HS-27A (cell line): ENCODE results near the gene HES1.
"Not testable (repeated sequence)": the region's sequence is repeated elsewhere in the genome, so short reads cannot be mapped to it uniquely, and the experiment has no call there.

ENCODE experiments used
- DNase-seq: peaks from one replicate; pipeline ENCODE4 v3.0.0-alpha.2; 2012; ENCODE audit warnings: low read depth, missing footprints

Gene HES1

DNA sequence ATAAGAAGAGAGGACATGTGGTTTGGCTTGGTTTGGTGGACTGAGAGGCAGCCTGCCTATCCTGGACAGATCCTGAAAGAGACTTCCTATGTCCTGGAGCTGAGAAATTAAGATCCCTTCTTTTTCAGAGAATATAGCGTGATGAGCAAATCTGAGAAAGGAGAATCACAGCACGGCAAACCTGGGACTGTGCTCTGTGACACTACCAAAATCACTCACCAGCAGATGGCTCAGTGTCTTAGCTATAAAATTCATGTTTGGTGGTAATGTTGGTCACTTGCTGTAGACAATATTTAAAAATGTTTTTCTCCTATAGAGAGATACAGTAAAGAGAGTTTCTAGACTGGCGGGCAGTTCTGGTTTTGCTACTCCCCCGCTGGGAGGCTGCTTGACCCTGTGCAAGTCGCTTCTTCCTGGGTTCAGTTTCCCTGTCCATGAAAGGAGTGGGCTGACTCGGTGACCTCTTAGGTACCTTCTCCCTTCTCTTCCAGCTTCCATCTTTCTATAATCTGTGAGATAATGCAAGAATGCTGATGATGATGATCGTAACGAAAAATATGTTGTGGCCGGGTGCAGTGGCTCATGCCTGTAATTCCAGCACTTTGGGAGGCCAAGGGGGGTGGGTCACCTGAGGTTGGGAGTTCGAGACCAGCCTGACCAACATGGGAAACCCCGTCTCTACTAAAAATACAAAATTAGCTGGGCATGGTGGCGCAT, 7.6 kb upstream of the HES1 start:
- DNase-seq = no peak

DNA sequence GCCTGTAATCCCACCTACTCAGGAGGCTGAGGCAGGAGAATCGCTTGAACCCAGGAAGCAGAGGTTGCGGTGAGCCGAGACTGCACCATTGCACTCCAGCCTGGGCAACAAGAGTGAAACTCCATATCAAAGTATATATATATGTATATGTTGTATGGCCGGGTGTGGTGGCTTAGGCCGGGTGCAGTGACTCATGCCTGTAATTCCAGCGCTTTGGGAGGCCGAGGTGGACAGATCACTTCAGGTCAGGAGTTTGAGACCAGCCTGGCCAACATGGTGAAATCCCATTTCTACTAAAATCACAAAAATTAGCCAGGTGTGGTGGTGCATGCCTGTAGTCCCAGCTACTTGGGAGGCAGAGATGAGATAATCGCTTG, 7.0 kb upstream of the HES1 start:
- DNase-seq = not testable (repeated sequence)

DNA sequence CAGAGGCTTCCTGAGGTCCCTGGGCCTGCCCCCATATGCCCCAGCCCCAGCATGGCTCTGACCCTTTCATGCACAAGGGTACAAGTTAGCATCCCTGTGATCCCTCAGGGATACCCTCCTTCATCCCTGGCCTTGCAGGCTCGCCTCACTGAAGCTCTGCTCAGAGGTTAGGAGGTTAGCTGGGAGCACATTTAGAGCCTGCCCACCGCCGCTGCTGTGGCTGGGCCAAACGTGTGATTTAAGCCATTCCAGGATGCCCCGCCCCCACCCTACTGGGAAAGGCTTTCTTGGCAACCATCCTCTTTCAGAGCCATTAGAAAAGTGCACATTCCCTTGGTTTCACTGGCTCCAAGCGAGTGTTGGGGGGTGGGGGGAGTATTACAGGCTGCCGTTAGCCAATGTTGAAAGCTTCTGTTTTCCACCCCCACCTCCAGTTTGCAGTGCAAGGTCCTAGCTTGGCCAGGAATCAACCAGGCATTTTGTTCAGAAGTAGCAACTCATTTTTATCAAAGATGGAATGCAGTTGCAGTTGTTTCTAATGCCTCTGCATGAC, 6.3 kb upstream of the HES1 start:
- no peak for DNase-seq

DNA sequence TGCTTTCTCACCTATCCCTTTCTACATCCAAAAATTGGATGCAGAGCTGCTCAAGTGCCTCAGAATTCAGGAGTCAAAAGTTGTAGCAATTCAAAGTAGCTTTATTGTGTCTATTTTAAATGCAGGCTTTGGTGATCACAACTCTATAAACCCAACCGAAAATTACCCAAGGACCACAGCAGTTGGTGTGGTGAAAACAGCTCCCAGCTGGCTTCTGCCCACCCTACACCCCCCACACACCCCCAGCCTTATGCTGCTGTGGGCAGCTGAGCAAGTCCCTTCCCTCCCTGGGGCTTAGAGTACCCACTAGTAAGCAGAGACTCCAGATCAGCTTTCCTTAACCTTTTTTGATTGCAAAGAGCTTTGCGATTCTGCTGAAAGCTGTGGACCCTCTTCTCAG, 5.8 kb upstream of the HES1 start:
- no peak for DNase-seq

DNA sequence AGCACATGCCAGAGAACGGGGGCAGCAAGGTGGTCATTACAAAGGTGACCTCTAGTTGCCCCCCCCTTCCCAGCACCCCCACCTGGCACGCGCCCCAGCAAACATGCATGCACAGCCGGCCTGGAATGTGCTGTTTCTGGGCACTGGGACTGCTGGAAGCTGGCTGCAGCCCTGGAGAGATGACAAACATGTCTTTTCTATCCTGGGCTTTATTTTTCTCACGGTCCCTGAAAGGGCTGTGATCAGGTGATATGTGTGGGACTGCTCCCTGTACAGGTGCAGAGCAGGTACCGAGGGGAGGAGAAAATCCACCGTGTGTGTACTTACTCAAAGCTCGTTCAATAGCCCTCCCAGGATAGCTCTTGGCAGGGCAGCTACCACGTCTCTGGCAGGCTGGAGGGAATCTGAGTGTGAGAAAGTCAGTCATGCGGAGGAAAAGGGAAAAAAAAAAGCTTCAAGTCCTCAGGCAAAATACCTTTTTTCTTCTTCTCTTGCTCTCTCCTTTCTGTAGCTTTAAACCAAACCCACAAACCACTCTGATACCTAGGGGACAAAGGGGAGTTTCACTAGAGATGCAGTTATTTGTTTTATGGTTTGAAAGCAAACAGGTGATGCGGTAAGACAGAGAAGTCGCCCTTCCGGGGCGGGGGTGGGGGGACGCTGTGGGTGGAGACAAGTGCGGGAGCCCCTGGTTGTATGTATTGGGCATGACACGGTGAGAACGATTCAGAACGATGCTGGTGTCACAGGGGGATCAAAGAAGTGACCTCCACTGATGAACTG, 5.0 kb upstream of the HES1 start:
- no peak for DNase-seq

DNA sequence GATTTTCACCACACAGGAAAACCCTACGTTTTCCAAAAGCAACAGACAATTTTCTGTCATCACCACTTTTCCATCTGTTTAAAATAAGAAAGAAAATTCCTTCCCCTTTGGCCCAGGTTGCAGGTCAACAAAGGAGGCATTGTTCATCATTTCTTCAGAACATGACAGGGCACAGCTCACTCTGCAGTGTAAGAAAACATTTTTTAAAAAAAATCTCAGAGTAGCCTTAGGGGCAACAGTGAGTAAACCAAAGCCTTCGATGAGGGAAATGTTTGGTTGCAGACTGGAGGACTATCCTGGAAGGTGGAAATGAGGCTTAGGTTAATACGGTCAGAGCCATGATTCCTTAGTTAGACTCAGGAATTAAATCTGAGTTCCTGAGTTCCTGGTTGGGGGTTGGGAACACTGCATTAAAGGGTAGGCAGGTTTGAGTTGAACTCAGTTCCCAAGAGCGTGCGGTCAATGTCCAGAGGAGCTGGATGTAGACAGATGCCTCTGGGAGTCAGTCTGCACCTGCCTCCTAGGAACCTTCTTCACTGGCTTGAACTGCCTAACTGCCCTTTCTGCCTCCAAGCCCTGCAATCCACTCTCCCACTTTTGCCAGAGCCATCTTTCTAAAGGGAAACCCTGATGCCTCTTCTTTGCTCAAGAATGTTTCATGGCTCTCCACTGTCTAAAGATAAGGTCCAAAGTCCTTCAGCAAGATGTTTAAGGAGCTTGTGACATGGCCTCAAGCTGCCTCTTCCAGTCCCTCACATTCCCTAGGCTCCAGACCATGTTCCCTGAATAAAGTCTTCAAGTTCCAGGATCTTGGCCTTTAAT, 3.3 kb upstream of the HES1 start:
- no peak for DNase-seq

DNA sequence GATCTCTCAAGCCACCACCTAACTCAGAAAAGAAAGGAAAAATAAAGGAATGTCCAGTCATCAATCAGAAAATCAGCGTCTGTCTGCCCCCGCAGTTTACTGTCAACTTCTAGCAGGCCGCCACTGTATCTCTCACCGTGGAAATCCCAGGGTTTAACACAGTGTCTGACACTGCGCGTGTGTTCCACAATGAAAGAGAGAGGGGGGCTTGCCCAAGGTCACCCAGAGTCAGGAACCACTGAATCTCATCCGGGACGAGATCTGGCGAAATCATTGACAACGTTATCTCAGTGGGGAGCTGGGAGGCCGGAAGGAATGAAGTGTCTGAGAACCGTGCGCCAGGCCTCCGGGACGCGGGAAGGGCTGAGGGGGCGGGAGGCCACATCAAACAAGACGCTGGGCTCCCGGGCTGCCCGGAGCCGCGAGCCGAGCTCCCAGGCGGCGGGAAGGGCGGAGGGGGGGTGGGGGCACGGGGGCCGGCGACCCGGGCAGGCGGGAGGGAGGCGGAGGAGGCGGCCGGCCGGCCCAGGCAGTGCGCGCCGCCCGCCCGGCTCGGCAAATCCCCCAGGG, 2.2 kb upstream of the HES1 start:
- no peak for DNase-seq

DNA sequence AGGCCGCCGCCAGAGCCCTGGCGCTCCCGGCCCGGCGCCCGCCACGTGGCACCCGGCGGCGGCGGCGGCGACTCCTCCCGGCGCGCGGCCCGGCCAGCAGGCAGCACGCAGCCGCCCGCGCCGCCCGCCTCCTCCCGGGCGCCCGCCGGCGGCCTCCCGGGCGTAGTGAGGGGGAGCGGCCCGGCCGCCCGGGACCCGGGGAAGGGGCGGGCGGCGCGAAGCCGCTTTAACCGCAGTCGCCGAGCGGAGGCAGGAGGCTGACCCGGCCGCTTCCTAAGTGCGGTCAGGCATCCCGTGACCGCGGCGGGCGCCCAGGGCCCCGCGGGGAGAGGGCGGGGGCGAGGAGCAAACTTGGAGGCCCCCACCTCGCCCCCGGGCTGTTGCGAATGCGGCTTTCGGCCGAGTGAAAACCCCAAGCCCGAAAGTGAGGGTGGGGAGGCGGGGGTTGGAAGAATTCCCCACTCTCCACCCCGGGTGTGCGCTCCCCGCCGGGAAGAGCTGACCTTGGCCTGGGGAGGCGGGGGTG, 1.7 kb upstream of the HES1 start:
- no peak for DNase-seq

DNA sequence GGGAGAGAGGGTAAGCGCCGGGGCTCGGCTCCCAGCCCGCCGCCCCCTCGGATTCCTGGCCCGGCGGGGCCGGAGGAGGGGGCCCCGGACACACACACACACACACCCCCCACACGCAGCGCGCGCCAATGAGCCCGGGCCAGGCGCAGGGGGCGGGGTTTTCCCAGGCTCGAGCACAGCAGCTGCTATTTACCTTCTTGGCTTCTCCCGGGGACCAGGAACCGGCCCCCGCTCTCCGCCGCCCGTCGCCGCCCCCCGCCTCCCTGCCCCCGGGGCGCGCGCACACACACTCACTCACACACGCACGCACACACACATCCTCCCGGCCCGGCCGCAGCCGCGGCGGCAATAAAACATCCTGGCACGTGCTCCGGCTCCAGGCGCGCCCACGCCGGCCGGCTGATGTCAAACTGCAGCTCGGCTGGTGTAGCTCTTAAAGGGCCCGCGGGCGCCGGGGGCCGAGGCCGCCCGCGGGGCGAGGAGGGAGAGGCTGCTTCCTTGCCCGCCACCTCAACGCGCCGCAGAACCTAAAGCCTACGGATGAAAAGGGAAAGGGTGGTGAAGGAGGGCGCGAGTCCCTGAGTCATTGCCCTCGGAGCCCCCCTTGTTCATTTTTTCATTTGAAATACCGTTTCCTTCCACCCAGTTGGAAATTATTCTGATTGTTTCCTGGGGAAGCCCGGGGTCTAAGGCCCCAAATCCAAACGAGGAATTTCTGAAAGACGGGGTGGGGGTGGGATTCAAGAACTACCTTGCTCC, 1.0 kb upstream of the HES1 start:
- DNase-seq = no peak

DNA sequence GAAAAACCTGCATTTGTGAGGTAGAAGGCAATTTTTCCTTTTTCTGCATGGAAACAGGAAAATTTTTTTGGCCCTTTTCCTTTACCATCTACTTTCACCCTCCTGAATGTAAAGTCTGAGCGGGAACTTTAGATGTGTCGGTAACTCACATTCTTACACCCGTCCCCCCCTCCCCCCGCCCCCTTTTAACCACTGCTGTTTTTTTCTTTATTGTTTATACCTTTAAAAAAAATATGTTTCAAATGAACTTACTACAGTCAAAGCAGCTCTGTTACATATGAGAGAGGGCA, 487 bp upstream of the HES1 start:
- no peak for DNase-seq

DNA sequence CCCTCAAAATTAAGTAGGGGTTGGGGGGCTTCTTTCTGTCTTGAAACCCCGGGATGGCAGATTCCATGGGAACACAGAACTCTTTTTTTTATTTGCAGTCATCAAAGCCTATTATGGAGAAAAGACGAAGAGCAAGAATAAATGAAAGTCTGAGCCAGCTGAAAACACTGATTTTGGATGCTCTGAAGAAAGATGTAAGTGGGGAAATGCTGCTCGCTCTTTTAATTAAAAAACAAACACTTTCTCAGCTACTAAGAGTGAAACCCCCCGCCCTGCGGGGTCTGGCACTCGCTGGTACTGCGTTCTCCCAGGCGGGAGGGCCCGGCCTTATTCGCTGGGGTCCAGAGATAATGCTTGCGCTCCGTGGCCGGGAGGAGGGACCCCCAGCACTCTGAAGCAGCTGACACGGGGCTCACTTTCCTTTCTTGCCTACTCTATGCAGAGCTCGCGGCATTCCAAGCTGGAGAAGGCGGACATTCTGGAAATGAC, 615 bp downstream of the HES1 start:
- no peak for DNase-seq

DNA sequence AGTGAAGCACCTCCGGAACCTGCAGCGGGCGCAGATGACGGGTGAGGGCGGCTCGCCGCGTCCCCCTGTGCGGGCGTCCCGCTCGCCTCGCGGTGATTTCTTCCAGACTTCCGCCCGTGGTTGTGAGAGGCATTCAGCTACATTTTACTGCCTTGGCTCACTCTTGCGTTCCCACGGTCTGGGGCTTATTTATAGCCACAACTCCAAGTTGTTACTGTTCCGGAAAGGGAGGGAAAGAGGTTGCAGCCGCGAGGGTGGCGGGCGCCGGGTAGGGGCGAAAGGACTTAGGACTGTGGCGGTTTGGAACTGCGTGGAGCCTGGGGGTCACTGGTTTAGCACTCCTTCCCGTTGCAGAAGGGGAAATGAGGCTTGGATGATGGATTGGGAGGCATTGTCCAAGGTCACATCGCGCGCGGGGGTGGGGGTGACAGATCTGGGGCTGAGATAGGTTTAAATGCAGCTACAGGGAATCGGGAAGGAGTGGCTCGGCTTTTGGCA, 1.1 kb downstream of the HES1 start:
- DNase-seq = no peak

DNA sequence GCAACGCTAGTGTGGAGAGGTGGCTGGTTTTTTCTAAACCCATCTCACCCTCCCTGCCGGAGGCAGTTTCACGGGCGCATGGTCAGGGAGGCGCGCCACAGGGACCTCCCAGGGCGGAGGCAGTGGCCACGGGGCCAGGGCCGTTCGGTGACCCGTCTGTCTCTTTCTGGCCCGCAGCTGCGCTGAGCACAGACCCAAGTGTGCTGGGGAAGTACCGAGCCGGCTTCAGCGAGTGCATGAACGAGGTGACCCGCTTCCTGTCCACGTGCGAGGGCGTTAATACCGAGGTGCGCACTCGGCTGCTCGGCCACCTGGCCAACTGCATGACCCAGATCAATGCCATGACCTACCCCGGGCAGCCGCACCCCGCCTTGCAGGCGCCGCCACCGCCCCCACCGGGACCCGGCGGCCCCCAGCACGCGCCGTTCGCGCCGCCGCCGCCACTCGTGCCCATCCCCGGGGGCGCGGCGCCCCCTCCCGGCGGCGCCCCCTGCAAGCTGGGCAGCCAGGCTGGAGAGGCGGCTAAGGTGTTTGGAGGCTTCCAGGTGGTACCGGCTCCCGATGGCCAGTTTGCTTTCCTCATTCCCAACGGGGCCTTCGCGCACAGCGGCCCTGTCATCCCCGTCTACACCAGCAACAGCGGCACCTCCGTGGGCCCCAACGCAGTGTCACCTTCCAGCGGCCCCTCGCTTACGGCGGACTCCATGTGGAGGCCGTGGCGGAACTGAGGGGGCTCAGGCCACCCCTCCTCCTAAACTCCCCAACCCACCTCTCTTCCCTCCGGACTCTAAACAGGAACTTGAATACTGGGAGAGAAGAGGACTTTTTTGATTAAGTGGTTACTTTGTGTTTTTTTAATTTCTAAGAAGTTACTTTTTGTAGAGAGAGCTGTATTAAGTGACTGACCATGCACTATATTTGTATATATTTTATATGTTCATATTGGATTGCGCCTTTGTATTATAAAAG, 1.8 kb downstream of the HES1 start:
- no peak for DNase-seq

DNA sequence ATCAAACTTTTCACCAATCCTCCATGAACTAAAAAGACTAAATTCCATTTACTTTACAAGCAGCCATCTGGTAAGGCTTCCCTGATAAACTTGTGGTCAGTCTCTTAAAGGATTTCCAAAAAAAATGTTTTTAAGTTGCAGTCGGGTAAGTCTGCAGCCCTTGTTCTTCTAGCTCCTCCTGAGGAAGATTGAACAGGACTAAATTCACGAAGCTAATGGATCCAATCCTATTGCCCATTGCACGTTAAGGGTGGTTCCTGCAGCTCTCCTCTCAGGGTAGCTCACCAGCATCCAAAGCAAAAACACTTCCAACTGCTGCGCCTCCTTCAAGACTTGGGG, 2.8 kb downstream of the HES1 start:
- DNase-seq = no peak

DNA sequence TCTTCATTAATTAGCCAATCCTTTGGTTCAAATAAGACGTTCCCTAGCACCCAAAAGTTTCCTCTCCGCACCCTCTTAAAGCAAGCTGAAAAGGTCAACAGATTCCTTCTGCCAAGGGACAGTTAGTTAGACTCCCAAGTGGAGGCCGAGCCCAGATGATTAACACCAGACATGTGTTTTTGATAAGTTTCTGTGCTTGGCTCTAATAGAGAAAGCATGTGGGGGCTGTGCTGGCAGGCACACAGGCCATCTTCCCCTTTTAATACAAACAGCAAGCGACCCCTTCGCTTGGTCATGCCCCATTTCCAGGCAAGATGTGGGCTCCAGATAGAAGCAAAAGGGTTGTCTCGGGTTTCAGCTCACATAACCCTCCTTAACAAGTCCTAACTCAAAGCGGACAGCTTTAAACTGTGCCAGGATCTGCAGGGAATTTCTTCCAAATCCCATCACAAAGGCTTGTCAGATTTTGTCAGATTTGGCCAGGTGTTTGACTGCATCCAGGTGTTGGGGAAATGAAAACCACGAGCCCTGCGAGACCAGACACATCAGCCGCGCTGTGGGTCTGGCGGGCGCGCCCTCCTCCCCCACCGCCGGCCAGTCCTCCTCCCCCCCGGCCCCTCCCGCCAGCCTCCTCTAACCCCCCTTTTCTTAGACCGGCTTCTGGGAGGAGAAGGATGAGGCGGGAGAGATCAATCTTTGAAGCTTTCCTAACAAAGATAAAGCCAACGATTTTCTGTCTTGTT, 3.3 kb downstream of the HES1 start:
- DNase-seq = no peak

DNA sequence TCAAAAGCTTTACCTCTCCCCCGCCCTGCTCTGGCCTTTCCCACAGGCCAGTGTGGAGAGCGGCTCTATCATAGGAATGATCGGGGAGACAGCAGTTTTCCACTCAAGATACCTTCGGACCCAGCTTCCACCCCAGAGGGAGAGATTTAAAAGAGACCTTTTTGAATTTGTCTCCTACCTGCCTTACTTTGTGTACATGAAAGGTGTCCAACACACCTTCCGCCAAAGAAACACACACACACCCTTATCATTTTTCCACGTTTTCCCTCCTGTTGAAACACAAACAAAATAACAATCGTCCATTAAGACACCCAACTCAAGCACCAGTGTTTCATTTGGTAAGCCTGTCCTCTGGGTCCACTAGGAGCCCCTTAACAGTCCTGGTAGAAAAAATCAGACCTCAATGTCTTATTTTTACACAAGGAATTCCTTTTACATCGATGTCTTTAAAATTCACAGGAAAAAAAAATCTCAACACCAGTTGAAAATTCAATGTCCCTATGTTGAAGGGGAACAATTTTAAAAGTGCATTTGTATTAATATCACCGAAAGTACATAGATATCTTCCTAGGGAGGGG, 4.0 kb downstream of the HES1 start:
- no peak for DNase-seq

DNA sequence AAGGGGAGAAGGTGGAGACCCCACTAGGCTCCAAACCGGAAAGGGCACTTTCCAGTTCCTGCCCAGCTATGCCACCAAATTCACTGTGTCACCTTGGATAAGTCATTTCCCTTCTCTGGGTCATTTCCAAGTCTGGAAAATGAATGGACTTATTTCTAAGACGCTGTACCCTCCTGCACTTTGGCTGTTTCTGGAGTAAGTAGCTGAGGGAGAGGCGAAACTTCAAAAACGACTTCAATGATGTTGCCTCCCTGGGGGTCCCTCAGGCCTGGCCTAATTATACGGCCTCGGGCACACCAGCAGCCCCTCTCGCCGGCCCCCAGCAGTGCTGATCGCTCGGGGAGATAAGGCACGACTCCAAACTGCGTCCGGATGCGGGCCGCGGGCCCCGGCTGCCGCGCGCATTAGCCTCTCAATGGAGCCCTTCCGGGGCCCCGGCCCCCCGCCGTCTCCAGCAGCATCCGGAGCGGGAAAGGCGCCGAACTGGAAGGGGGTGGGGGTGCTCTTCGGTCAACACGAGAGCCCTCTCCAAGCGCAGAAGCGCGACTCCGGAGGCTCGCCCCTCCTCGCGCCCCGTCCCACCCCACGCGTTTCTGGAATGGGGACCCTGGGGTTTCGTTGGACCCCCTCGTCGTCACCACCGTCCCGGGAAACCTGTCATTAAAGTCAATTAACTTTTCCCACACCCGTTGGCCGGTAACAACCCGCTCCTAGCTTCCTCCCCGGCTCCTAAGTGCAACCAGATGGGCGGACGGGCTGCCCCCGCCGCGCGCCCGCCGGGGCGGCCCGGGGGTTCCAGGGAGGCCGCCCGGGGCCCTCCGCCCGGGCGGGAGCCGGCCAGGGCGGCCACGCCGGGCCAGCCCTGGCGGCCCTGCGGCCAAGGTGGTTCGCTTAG, 4.8 kb downstream of the HES1 start:
- no peak for DNase-seq
